GM18873 (cell line): ENCODE results near the gene SPDYE6.
A peak's percentile ranks its signal among the peaks of the same experiment; 100 is the strongest.
"Not testable (repeated sequence)": the region's sequence is repeated elsewhere in the genome, so short reads cannot be mapped to it uniquely, and the experiment has no call there.

ENCODE experiments used
- ATAC-seq: cut with Tn5 transposase; IDR thresholded peaks from one replicate; pipeline ENCODE4 v1.9.1; 2021; ENCODE audit warnings: mild to moderate bottlenecking, moderate library complexity, moderate number of reproducible peaks; ENCODE audit not compliant: unreplicated experiment, low FRiP score

Gene SPDYE6

GRCh38 chr7:102356344-102356743 lies at the start of gene SPDYE6:
Gene SPDYE6 (minus strand): TSS chr7:102356444. CDS start chr7:102356023, 421 bp downstream.
- ATAC-seq = not testable (repeated sequence)

GRCh38 chr7:102404862-102405188 lies 48.6 kb upstream of the SPDYE6 start:
- not testable (repeated sequence) for ATAC-seq

DNA sequence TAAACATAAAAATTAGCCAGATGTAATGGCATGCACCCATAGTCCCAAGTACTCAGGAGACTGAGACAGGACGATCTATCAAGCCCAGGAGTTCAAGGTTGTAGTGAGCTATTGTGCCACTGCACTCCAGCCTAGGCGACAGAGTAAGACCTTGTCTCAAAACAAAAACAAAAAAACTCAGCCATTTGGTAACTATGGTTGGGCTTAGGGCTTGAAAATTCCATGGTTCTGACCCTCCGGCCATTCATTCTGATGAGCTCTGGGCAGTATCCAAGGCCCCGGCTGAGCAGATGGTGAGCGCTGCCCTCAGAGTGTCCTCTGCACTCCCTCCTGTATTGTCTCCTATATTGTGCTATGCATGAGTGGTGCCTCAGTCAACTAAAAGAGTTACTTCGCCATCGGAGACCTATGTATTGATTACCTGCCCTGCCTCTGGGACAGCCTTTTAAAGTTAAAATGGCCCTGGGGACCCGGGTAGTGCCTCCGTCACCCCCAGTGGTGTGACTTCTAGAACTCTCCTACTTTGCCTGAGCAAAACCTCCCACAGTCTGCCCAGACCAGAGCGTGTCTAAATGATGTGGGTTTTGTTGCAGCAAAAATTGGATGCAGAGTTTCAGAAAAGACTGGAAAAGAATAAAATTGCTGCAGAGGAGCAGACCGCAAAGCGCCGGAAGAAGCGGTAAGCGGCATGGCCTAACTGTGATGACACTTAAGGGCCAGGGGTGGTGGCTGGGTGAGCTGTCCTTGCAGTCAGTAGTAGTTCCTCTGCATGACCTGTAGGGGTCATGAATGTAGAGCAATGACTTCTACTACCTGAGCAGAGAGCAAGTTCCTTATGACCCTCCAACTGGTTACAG lies 48.0 kb upstream of the SPDYE6 start:
- ATAC-seq = peak; percentile 85

GRCh38 chr7:102403563-102403962 lies 47.3 kb upstream of the SPDYE6 start:
- no peak for ATAC-seq

DNA sequence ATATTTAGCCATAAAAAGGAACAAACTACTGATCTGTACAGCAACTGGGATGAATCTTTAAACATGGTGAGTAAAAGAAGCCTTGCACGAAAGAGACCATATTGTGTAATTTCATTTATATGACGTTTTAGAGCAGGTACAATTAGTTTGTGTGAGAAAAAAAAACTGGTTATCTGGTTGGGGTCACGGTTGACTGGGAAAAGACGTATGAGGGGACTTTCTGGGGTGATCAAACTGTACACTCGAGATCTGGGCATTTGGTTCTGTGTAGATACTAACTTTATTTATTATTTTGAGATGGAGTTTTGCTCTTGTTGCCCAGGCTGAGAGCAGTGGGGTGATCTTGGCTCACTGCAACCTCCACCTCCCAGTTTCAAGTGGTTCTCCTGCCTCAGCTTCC lies 44.1 kb upstream of the SPDYE6 start:
- no peak for ATAC-seq

DNA sequence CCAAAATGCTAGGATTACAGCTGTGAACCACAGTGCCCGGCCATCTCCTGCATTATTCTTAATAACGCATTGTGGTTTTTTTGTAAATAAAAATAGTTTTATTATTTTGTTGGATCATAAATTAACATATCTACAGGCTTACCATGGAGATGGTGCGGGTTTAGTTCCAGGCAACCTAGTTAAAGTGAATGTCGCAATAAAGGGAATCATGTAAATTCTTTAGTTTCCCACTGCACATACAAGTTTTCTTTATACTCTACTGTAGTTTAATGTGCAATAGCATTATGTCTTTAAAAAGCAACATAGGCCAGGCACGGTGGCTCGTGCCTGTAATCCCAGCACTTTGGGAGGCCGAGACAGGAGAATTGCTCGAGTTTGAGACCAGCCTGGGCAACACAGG lies 42.3 kb upstream of the SPDYE6 start:
- ATAC-seq = no peak

GRCh38 chr7:102396710-102397019 lies 40.4 kb upstream of the SPDYE6 start:
- ATAC-seq = no peak

DNA sequence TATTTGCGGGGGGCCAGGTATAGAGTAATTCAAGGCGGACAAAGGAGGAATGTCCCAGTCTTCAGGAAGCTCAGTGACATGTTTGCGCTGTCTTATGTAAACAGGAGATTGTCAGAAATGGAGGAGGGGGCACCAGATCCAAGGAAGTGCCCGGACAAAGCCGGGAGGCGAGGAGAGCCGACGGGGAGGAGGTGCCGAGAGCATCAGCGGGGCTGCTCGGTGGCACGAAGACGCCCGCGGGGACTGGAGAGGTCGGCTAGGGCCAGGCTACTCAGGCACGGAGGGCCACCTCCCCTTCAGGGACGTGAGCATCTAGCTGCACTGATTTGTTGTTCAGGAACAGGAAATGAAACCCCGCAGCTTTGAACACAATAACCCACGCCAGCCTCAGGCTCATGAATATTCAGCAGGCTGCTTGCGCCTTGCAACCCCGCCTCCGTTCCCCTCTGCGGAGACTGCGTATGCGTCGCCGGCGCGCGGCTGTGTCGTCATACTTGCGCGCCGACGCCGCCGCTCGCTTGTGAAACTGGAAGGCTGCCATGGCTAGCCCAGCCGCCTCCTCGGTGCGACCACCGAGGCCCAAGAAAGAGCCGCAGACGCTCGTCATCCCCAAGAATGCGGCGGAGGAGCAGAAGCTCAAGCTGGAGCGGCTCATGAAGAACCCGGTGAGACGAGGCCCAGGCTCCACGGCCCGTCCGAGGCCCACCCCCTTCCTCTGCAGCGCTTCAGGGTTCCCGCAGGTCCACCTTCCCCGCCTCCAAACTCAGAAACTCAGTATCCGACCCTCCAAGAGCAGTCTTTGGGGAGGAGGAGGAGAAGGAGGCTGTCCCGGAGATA lies 39.8 kb upstream of the SPDYE6 start, which contains the start of gene PRKRIP1:
TSS of gene PRKRIP1 (plus strand) at position 491 of the 837 bp plus-strand sequence. CDS start at position 540, 49 bp downstream.
- peak; percentile 97 for ATAC-seq

GRCh38 chr7:102395592-102395872 lies 39.3 kb upstream of the SPDYE6 start:
- ATAC-seq = no peak

- no peak for ATAC-seq
Measured at GRCh38 chr7:102393467-102393866, 37.2 kb upstream of the SPDYE6 start.

- no peak for ATAC-seq
Measured at GRCh38 chr7:102392330-102392729, 36.1 kb upstream of the SPDYE6 start.

- ATAC-seq = no peak
Measured at GRCh38 chr7:102390697-102391484, 34.6 kb upstream of the SPDYE6 start.

GRCh38 chr7:102389810-102390209 lies 33.6 kb upstream of the SPDYE6 start:
- peak; percentile 65 for ATAC-seq

DNA sequence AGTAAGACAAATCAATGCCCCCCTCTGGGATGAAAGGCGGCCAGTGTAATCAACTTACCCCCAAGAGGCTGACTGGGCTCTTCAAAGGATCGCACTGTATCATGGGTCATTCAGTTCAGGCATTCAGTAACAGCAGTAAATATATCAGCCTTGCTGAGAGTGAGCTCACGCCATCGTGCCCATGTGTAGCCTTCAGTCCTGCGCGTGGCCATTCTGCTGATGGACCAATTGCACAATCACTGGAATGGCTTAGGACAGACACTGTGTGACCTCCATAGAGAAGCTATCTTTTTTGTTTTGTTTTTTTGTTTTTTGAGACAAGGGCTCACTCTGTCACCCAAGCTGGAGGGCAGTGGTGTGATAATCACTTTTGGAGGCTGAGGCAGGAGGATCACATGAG lies 30.8 kb upstream of the SPDYE6 start:
- ATAC-seq = no peak

- not testable (repeated sequence) for ATAC-seq
Measured at GRCh38 chr7:102381696-102382425, 25.6 kb upstream of the SPDYE6 start.

DNA sequence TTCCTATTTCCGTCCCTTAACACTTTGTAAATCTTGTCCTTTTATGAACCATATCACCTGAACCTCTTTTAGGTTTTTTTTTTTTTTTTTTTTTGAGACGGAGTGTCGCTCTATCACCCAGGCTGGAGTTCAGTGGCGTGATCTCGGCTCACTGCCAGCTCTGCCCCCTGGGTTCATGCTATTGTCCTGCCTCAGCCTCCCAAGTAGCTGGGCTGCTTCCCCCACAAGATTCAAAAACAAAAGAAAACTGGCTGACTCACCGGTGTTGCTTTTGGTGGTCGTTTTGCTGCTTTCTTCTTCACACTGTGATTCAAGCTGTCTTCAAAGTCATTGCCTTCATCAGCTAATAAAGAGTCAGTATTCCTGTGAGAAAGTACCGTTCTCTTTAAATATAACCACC lies 24.6 kb upstream of the SPDYE6 start:
- ATAC-seq = not testable (repeated sequence)

GRCh38 chr7:102376964-102377466 lies 20.8 kb upstream of the SPDYE6 start:
- no peak for ATAC-seq

DNA sequence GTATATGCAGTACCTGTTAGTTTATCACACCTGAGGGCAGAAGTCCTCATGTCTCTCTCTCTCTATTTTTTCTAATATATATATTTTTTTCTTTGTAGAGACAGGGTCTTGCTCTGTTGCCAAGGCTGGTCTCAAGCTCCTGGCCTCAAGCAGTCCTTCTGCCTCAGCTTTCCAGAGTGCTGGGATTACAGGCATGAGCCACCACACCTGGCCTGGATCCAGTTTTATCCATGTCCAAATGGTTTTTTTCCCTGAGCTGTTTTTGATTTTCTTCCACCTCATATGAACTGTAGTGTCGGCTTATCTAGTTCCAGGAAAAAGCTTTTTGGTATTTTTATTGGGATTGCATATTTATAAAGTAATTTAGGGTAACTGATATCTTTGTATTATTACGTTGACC lies 16.6 kb upstream of the SPDYE6 start:
- ATAC-seq = not testable (repeated sequence)

DNA sequence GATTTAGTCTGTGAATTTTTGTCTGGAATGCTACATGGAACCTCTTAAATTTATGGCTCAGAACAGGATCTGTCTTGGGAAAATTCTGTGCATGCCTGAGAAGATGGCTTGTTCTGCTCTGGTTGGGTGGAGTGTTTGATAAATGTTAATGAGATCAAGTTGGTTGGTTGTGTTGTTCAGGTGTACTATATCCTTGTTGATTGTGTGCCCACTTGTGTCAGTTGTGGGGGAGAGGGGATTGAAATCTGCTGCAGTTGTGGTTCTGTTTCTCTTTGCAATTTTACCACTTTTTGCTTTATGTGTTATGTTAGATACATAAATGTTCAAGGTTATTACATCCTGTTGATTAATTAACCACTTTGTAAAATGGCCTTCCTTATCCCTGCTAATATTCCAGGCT lies 13.8 kb upstream of the SPDYE6 start:
- not testable (repeated sequence) for ATAC-seq

DNA sequence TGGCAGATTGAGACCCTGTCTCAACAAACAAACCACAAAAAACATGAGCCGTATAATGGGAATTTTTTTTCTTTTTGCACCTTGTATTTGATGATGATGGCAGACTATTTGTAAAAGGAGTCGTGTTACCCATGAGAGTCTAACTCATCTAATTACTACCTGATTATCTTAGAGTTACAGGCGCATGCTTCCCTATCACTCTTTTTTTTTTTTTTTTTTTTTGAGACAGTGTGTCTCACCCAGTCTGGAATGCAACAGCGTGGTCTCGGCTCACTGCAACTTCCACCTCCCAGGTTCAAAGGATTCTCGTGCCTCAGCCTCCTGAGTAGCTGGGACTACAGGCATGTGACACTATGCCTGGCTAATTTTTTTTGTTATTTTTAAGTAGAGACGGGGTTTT lies 9.1 kb upstream of the SPDYE6 start:
- not testable (repeated sequence) for ATAC-seq
